Measurements from ENCODE around the gene GTPBP10. TPM values are rescaled to one million over a fixed set of nuclear protein-coding genes. Genes with fewer than 3 reads are reported as not detected.
"Not testable (repeated sequence)": the region's sequence is repeated elsewhere in the genome, so short reads cannot be mapped to it uniquely, and the experiment has no call there.

Gene GTPBP10
- total RNA-seq, 2 experiments from 2014 or later = 24.0 to 30.1 TPM

- H3K36me3 Mint-ChIP-seq (ENCODE audit: low read depth) = no peaks in the 10 kb centered on the region
Measured at GRCh38 chr7:90334193-90334843, 12.2 kb upstream of the GTPBP10 start.

GRCh38 chr7:90334926-90335325, 11.6 kb upstream of the GTPBP10 start:
- H3K27ac Mint-ChIP-seq; H3K9me3 Mint-ChIP-seq; H3K4me3 Mint-ChIP-seq; H3K27me3 Mint-ChIP-seq; DNase-seq; H3K4me1 Mint-ChIP-seq; POLR2A ChIA-PET; H3K36me3 Mint-ChIP-seq (ENCODE audit: low read depth); CTCF ChIA-PET: not testable (repeated sequence)

More at GRCh38 chr7:90334193-90334843, 12.2 kb upstream of the GTPBP10 start:
- Mint-ChIP-seq H3K27ac (no peak overlapping the region), H3K27me3 (peaks cover 9% of the 10 kb centered on the region), H3K4me3 (no peak overlapping the region), H3K4me1 (no peaks in the 10 kb centered on the region), H3K9me3 (peaks cover 5% of the 10 kb centered on the region)
- no peak for DNase-seq
- ChIA-PET POLR2A (no interaction called here), CTCF (no interaction called here)

GRCh38 chr7:90337106-90337505, 9.4 kb upstream of the GTPBP10 start:
- H3K4me1 Mint-ChIP-seq = no peaks in the 10 kb centered on the region
- peaks cover 8% of the 10 kb centered on the region for H3K27me3 Mint-ChIP-seq
- no peak for DNase-seq
- no peak overlapping the region for H3K27ac Mint-ChIP-seq
- CTCF ChIA-PET = no interaction called here
- POLR2A ChIA-PET = no interaction called here
- H3K9me3 Mint-ChIP-seq = peaks cover 5% of the 10 kb centered on the region
- H3K36me3 Mint-ChIP-seq (ENCODE audit: low read depth) = no peaks in the 10 kb centered on the region
- no peak overlapping the region for H3K4me3 Mint-ChIP-seq

GRCh38 chr7:90345016-90345415, 1.5 kb upstream of the GTPBP10 start:
- Mint-ChIP-seq H3K4me3 (peak overlapping the region; percentile 93), H3K27me3 (no peaks in the 10 kb centered on the region), H3K27ac (peak overlapping the region; percentile 100), H3K4me1 (peaks cover 33% of the 10 kb centered on the region), H3K36me3 (ENCODE audit: low read depth) (peaks cover 6% of the 10 kb centered on the region), H3K9me3 (peaks cover 2% of the 10 kb centered on the region)
- CTCF ChIA-PET = interaction anchor here (1.2 kb wide), 1 partner anchor 83 kb away, joined by 3 read pairs; no protein-coding TSS in a partner anchor
- DNase-seq = no peak
- POLR2A ChIA-PET = no interaction called here

- no peak for DNase-seq
- ChIA-PET CTCF (interaction anchor here (0.9 to 1.1 kb wide), 3 partner anchors 10 to 167 kb away, joined by 3 to 4 read pairs (median 3); no protein-coding TSS in a partner anchor), POLR2A (no interaction called here)
- Mint-ChIP-seq H3K4me1 (peaks cover 36% of the 10 kb centered on the region), H3K36me3 (ENCODE audit: low read depth) (peaks cover 9% of the 10 kb centered on the region), H3K27me3 (no peaks in the 10 kb centered on the region), H3K27ac (peak overlapping the region; percentile 100), H3K9me3 (peaks cover 2% of the 10 kb centered on the region), H3K4me3 (peak overlapping the region; percentile 93)
Measured at GRCh38 chr7:90345595-90346335, 751 bp upstream of the GTPBP10 start.

- ChIA-PET POLR2A (no interaction called here), CTCF (interaction anchor here (1.2 kb wide), 1 partner anchor 73 kb away, joined by 3 read pairs; no protein-coding TSS in a partner anchor)
- Mint-ChIP-seq H3K27ac (peak overlapping the region; percentile 100), H3K36me3 (ENCODE audit: low read depth) (peaks cover 15% of the 10 kb centered on the region), H3K9me3 (peaks cover 2% of the 10 kb centered on the region), H3K27me3 (no peaks in the 10 kb centered on the region), H3K4me3 (peak overlapping the region; percentile 93), H3K4me1 (peaks cover 39% of the 10 kb centered on the region)
- no peak for DNase-seq
Measured at GRCh38 chr7:90347759-90348158, 1.2 kb downstream of the GTPBP10 start.

- H3K27ac Mint-ChIP-seq = no peak overlapping the region
Measured at GRCh38 chr7:90349305-90349704, 2.8 kb downstream of the GTPBP10 start.

GRCh38 chr7:90350032-90350431, 3.5 kb downstream of the GTPBP10 start:
- peaks cover 38% of the 10 kb centered on the region for H3K4me1 Mint-ChIP-seq
- H3K9me3 Mint-ChIP-seq, H3K4me3 Mint-ChIP-seq, DNase-seq, H3K27me3 Mint-ChIP-seq, H3K27ac Mint-ChIP-seq, CTCF ChIA-PET, POLR2A ChIA-PET: not testable (repeated sequence)
- H3K36me3 Mint-ChIP-seq (ENCODE audit: low read depth) = peaks cover 26% of the 10 kb centered on the region

More at GRCh38 chr7:90349305-90349704, 2.8 kb downstream of the GTPBP10 start:
- H3K4me1 Mint-ChIP-seq = peaks cover 40% of the 10 kb centered on the region
- H3K9me3 Mint-ChIP-seq = peaks cover 2% of the 10 kb centered on the region
- POLR2A ChIA-PET = no interaction called here
- peaks cover 25% of the 10 kb centered on the region for H3K36me3 Mint-ChIP-seq (ENCODE audit: low read depth)
- DNase-seq = no peak
- H3K27me3 Mint-ChIP-seq = no peaks in the 10 kb centered on the region
- CTCF ChIA-PET = no interaction called here
- no peak overlapping the region for H3K4me3 Mint-ChIP-seq

GRCh38 chr7:90351987-90352386, 5.5 kb downstream of the GTPBP10 start:
- Mint-ChIP-seq H3K36me3 (ENCODE audit: low read depth) (peaks cover 44% of the 10 kb centered on the region), H3K4me1 (peaks cover 29% of the 10 kb centered on the region), H3K9me3 (peaks cover 11% of the 10 kb centered on the region), H3K27ac (no peak overlapping the region), H3K27me3 (no peaks in the 10 kb centered on the region), H3K4me3 (no peak overlapping the region)
- ChIA-PET CTCF (interaction anchor here (0.7 kb wide), 1 partner anchor 172 kb away, joined by 3 read pairs; no protein-coding TSS in a partner anchor), POLR2A (no interaction called here)
- DNase-seq = no peak

- H3K4me3 Mint-ChIP-seq = no peak overlapping the region
- POLR2A ChIA-PET = no interaction called here
- CTCF ChIA-PET = no interaction called here
- H3K27me3 Mint-ChIP-seq = no peaks in the 10 kb centered on the region
- no peak for DNase-seq
- no peaks in the 10 kb centered on the region for H3K9me3 Mint-ChIP-seq
- peaks cover 64% of the 10 kb centered on the region for H3K36me3 Mint-ChIP-seq (ENCODE audit: low read depth)
- H3K4me1 Mint-ChIP-seq = no peaks in the 10 kb centered on the region
- H3K27ac Mint-ChIP-seq = no peak overlapping the region
Measured at GRCh38 chr7:90383422-90383821, 36.9 kb downstream of the GTPBP10 start.

- no peak for DNase-seq
- Mint-ChIP-seq H3K27me3 (no peaks in the 10 kb centered on the region), H3K4me3 (no peak overlapping the region), H3K9me3 (no peaks in the 10 kb centered on the region), H3K4me1 (no peaks in the 10 kb centered on the region), H3K27ac (no peak overlapping the region), H3K36me3 (ENCODE audit: low read depth) (peaks cover 60% of the 10 kb centered on the region)
- ChIA-PET POLR2A (no interaction called here), CTCF (no interaction called here)
Measured at GRCh38 chr7:90383861-90384260, 37.3 kb downstream of the GTPBP10 start.

- CTCF ChIA-PET = no interaction called here
- H3K9me3 Mint-ChIP-seq = no peaks in the 10 kb centered on the region
- no peak overlapping the region for H3K27ac Mint-ChIP-seq
- POLR2A ChIA-PET = no interaction called here
- no peak overlapping the region for H3K4me3 Mint-ChIP-seq
- H3K36me3 Mint-ChIP-seq (ENCODE audit: low read depth) = peaks cover 55% of the 10 kb centered on the region
- DNase-seq = no peak
- H3K4me1 Mint-ChIP-seq = no peaks in the 10 kb centered on the region
- H3K27me3 Mint-ChIP-seq = no peaks in the 10 kb centered on the region
Measured at GRCh38 chr7:90384433-90384832, 37.9 kb downstream of the GTPBP10 start.

GRCh38 chr7:90387470-90388240, 41.1 kb downstream of the GTPBP10 start:
- Mint-ChIP-seq H3K4me1 (no peaks in the 10 kb centered on the region), H3K27ac (no peak overlapping the region), H3K36me3 (ENCODE audit: low read depth) (peaks cover 36% of the 10 kb centered on the region), H3K27me3 (no peaks in the 10 kb centered on the region), H3K9me3 (no peaks in the 10 kb centered on the region), H3K4me3 (no peak overlapping the region)
- DNase-seq = no peak
- ChIA-PET CTCF (no interaction called here), POLR2A (no interaction called here)

All from activated CD4-positive, alpha-beta T cell treated with anti-CD3 and anti-CD28 coated beads, Interleukin-2, amount 10 ng/mL, durations not matched to agents 7 days and 5 days (primary cell).